ENCODE data around the gene ADAMTSL1.

- TF ChIP-seq SRSF3 (IDR thresholded peaks at IDR 0.05; ENCODE audit: insufficient read depth, low read length) (no peak), ZNF609 (CRISPR knock-in tag; IDR thresholded peaks at IDR 0.05; ENCODE audit: borderline replicate concordance) (no peak), ZFP30 (CRISPR knock-in tag; IDR thresholded peaks at IDR 0.05; ENCODE audit: borderline replicate concordance) (no peak), CTCF (IDR thresholded peaks at IDR 0.05 in 2 of 3, conservative IDR thresholded peaks at IDR 0.05 in 1 of 3; ENCODE audit: insufficient read depth in 2 of 3, low read depth in 1 of 3, low read length in 3 of 3) (no peak), KLF1 (tag; IDR thresholded peaks at IDR 0.05) (no peak)
Measured at GRCh38 chr9:18887546-18887945, 413.6 kb downstream of the ADAMTSL1 start.

Measured in K562 (cell line).